EL (cell line): ENCODE data around the gene BRPF1.

Source experiments
- DNase-seq: peaks from one replicate; pipeline ENCODE4 v3.0.0-alpha.2; 2016

Gene BRPF1

DNA sequence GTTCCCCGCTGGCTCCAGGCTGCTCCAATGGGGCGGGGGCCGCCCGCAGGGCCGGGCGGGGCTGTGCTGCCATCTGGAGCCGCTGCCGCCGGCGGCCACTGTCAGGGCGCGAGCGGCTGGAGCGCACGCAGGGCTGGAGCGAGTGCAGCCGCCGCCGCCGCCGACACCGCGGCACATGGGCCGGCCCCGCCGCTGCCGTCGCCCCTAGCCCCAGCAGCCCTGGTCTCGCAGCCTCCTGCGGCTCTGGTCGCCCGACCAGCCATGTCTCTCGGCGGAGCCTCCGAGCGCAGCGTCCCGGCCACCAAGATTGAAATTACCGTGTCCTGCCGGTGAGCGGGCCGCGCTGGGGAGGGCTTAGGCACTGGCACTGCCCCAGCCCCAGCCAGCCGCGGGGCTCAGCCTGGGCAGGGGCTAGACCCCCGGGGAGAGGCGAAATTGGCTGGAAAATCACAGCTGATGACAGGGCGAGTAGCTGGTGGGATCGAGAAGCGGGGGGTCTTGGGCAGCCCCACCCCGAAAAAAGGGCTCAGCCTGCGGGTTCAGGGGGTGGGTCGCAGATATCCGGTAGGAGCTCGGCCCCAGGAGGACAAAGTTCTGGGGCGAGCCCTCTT lies 27.7 kb upstream of the BRPF1 start, which contains the start of gene CPNE9:
Gene CPNE9 (plus strand): TSS at position 98 of the 611 bp plus-strand sequence. CDS start 164 bp downstream, at position 262.
- DNase-seq, result no peak

DNA sequence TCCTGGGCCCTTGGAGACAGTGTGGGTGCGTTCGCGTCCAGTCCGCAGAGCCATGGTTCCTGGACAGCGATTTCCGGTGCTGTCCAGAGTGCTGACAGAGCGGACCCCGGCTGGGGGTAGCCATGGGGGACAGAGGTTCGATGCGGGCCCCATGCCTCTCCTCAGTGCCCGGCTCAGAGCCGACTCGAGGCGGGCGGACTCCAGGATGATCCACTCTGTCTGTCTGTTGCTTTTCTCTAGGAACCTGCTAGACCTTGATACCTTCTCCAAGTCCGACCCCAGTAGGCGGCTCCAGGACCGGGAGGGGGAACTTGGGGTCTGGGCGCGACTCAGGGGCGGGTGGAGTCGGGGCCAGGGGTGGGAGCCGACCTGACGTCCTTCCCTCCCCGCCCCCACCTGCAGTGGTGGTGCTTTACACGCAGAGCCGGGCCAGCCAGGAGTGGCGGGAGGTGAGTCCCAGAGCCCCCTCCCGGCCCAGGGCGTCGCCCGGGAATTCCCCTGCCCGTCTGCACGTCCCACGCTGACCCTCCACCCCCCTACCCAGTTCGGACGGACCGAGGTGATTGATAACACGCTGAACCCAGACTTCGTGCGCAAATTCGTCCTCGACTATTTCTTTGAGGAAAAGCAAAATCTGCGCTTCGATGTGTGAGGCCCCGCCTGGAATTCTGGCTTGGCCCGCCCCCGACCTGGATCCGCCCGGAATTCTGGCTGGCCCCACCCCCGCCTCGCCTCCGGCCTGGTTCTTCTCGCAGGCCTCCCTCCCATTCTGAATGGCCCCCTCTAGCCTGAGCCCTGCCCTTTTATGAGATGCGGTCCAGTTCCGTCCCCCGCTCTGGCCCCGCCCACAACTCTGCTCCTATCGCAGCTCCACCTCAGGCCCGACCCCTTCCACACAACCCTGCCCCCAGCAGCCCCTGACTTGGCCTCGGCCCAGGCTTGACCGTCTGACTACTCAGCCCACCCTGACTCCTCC lies 26.9 kb upstream of the BRPF1 start:
- DNase-seq, result peak; percentile 32

GRCh38 chr3:9710174-9710739 lies 21.3 kb upstream of the BRPF1 start:
- no peak for DNase-seq

- no peak for DNase-seq
Observed at GRCh38 chr3:9712415-9712814, 19.1 kb upstream of the BRPF1 start.

DNA sequence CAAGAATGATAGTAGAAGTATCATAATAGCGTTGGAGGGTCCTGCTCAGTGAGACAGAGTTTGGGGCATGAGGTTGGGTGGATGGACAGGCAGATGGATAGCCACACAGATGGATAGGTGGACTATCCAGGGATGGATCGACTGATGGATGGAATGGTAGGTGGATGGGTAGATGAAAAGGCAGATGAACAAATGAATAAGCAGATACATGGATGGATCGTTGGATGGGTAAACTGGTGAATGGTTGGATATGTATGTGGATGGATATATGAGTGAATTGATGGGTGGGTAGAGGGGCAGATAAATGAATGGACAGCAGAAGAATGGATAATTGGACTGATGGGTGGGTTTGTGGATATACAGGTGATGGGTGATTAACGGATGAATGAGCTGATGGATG lies 18.4 kb upstream of the BRPF1 start:
- DNase-seq, result no peak

DNA sequence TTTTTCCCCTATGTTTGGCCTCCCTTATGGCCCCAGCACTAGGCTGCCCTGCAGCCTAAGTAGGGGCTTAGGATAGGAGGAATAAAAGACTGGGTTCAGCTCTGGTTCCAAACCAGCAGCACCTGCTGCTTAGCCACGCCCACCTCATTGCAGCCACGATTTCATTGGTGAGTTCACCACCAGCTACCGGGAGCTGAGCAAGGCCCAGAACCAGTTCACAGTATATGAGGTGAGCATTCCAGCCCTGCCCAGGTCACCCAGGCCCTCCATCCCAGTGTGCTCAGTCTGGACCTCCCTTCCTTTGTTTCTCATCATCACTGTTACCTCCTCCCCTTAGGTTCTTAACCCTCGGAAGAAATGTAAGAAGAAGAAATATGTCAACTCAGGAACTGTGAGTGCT lies 16.4 kb upstream of the BRPF1 start:
- DNase-seq, result no peak

DNA sequence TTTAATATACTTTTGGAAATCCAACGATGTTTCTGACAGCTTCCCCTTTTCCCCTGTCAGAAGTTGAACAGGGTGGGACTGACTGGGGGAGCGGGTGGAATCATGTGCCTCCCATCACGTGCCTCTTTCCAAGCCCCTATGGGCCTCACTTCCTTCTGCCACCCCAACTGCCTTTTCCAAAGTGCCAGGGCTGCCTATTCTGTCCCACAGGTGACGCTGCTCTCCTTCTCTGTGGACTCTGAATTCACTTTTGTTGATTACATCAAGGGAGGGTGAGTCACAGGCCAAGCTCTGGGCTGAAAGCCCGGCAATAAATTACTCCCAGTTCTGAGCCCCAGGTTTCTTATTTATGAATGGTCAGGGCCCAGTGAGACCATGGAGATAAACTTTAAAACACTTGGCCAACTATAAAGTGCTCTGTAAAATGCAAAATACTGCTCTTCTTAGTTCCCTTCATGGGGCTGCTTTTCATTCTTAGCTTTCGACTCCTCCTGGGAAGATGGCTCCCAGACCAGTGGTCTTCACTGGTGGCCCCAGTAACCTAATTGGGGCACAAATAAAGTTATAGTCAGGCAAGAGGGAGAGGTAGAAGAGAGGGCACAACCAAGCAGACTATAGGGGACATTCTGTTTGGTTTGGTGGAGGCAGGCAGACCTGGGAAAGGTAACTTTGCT lies 15.6 kb upstream of the BRPF1 start:
- peak; percentile 88 for DNase-seq

GRCh38 chr3:9716801-9717555 lies 14.6 kb upstream of the BRPF1 start:
- no peak for DNase-seq

GRCh38 chr3:9717563-9717962 lies 14.0 kb upstream of the BRPF1 start:
- DNase-seq, result no peak

DNA sequence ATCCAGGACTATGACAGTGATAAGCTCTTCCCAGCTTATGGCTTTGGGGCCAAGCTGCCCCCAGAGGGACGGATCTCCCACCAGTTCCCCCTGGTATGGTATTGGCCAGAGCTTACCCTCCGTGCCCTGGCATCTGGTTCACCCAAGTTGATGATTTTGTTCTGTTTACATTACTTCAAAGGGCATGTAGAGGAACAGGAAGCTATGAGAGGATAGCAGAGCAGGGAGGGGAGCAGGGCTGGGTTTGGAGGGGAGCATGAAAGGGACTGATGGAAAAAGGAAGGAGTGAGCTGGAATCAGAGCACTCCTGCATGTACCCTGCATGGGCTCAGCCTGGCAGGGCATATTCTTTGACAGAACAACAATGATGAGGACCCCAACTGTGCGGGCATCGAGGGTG lies 13.4 kb upstream of the BRPF1 start:
- DNase-seq, result no peak

DNA sequence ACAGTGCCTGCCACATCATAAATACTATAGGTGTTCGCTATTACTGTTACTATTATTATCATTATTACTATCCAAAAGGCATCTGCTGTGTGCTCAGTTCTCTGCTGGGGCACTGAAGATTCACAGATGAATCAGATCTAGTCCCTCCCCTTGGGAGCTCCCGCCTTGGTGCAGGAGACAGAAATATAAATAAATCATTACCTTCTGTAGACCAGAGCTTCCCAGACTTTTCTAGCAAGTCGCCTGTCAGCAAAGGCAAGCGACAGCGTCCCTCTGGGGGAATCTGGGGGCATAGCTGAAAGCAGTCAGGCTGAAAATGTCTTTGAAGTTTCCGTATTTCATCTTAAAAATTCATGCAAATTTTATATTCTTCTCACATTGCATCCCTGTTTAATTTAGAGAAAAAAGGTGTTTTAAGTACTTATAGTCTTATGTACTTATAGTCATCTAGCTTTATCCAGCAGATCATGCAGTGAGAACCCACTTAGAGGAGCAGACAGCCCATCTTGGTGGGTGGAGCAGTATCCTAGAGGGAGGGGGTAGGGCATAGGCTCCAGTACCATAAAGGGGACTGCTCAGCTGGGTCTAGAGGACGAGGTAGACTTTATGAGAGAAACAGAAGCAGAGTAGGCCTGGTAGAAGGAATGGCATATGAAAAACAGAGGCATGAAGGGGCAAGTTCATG lies 10.4 kb upstream of the BRPF1 start:
- no peak for DNase-seq

DNA sequence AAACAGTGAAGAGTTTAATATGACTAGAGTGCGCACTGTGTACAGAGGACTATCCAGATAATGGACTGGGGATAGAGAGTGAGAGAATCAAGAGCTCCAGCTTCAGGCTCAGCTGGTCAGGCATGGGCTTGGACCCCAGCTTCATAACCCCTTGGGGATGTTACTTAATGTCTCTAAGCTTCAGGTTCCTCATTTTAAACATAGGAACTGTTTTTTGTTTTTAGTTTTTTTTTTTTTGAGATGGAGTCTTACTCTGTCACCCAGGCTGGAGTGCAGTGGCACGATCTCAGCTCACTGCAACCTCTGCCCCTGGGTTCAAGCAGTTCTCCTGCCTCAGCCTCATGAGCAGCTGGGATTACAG lies 9.9 kb upstream of the BRPF1 start:
- DNase-seq, result no peak

DNA sequence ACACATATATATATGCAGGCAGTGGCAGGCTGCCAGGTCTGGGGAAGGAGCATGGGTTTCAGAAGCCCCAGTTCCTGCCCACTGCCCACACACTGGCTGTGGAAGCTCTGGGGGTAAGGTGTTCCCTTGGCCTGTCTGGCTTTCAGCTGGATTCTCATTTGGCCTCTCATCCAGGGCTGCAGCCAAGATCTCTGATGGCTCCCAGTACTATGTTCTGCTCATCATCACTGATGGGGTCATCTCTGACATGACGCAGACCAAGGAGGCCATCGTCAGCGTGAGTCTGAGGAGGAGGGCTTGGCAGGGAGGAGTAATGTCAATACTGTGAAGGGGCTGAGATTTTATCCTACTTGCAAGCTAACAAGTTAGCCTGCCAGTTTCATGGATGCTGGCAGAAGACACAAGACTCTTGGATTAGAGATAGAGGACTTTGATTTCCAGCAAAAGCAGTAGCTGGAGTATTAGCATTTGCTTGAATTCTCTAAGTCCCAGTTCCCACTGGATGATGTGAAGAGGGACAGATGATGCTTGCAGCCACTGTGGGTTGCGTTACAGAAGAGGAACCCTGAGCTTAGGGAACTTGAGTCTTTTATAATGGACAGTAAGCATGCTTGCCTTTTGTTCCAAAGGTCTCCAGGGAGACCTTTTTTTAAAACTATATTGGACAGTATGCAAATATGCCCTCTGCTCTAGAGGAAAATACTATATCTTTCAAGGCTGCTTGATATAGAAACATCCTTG lies 5.6 kb upstream of the BRPF1 start:
- no peak for DNase-seq

DNA sequence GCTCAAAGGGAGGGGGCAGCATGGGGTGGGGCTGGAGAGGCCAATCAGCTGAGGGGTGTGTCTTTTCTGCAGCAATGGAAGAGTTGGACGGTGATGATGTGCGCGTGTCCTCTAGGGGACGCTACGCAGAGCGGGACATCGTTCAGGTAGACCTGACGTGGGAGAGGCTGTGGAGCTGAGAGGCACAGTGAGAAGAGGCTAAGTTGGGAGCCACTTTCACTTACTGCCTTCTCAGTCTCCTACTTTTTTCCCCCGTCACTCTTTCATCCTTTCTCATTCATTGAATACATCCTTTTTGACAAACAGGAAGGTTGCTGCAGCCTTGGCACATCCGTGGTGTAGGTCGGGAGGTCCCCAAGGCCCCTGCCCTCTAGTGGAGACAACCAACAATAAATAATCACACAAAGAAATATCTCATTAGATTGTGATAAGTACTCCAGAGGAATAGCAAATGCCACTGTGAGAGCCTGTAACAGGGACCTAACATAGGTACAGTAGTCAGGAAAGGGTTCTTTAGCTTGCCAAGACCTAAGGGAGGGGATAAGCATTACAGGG lies 4.4 kb upstream of the BRPF1 start:
- DNase-seq, result peak; percentile 25

DNA sequence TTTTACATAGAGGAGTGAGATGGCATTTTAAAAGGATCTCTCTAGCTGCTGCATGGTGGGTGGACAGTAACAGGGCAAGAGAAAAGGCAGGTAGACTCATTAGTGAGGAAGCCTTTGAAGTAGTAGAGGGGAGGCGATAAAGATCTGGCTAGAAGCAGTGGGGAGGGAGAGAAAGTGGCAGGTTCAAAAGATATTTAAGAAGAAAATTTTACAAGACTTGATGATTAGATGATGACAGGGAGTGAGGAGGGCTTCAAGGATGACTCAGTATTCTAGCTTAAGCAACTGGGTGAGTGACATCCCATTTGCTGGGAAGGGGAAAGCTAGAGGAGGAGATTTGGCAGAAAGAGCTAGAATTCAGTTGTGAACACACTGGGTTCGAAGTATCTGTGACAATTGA lies 3.8 kb upstream of the BRPF1 start:
- no peak for DNase-seq

- no peak for DNase-seq
Observed at GRCh38 chr3:9729419-9729818, 2.1 kb upstream of the BRPF1 start.

- no peak for DNase-seq
Observed at GRCh38 chr3:9730657-9731205, 804 bp upstream of the BRPF1 start.

- DNase-seq, result peak; percentile 22
Observed at GRCh38 chr3:9732080-9732739, 675 bp downstream of the BRPF1 start.

GRCh38 chr3:9732740-9733115 lies 1.2 kb downstream of the BRPF1 start:
- peak; percentile 63 for DNase-seq

DNA sequence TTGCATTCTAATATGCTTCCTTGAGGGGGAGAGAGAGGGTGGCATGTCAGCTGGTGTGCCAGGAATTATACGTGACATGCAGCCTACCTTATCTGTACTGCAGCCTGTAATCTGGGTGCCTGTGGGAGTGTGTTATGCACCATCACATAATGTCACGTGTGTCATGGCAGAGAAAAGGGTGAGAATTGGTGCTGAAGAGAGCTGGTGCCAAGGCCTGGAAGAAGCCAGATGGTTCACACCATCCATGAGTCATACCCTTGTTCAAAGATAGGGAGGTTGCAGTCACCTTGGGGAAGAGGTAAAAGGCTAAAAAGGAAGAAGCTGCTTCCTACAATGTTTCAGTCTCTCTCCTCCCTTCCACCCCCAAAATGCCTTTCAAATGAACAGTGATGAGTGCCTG lies 5.3 kb downstream of the BRPF1 start:
- DNase-seq, result no peak
